SK-N-SH (cell line): Measurements from ENCODE around the gene SMARCC2. TPM values are rescaled to one million over a fixed set of nuclear protein-coding genes. Genes with fewer than 3 reads are reported as not detected.

Experiments
- CTCF ChIA-PET: fragments of 300-600, 350-600 bp; formaldehyde crosslinking; extraction: SDS; loops from one replicate; lab custom pipeline; 2021; lab: Yijun Ruan, JAX
- POLR2A ChIA-PET: fragments of 350-600 bp; sonication (Branson Sonifier 250); formaldehyde crosslinking; extraction: SDS; loops from one replicate; lab custom pipeline; 2020; ENCODE audit warnings: antibody characterized with exemption, inconsistent platforms; lab: Yijun Ruan, JAX
- DNase-seq: peaks from one replicate; pipeline ENCODE4 v3.0.0; 2012
- H2AFZ ChIP-seq: fragments of 200-600 bp; sonication (generic); 2 replicates; pipeline ENCODE4 v1.8.1; 2016; ENCODE audit warnings: antibody characterized with exemption, mild to moderate bottlenecking, low read depth
- H3F3A ChIP-seq: fragments of 200-600 bp; sonication (generic); replicated peaks from 2 replicates; pipeline ENCODE3; 2016; ENCODE audit warnings: antibody characterized with exemption, mild to moderate bottlenecking; ENCODE audit not compliant: insufficient read depth
- H3K27ac ChIP-seq, 2 experiments: fragments of 200-500 bp in 1 of 2; fragments of 200-600 bp in 1 of 2; sonication (Bioruptor generic) in 1 of 2; sonication (generic), shearing (Covaris generic) in 1 of 2; 2 replicates each; pipeline versions ENCODE4 v1.5.1 to v1.6.1; 2014 to 2016; ENCODE audit warnings: low read depth in 2 of 2, inconsistent platforms in 1 of 2, low read length in 1 of 2, mild to moderate bottlenecking in 1 of 2, mixed read lengths in 1 of 2
- H3K27me3 ChIP-seq: fragments of 200-600 bp; sonication (generic), shearing (Covaris generic); 2 replicates; pipeline ENCODE4 v1.6.1; 2016; ENCODE audit warnings: mixed run types; ENCODE audit not compliant: insufficient read depth
- H3K36me3 ChIP-seq, 2 experiments: fragments of 200-500 bp in 1 of 2; fragments of 200-600 bp in 1 of 2; sonication (Bioruptor generic) in 1 of 2; sonication (generic) in 1 of 2; replicated peaks in 1 of 2; 2 replicates each; pipeline versions ENCODE3 to v1.5.1; 2014 to 2016; ENCODE audit warnings: low read length in 1 of 2, mild to moderate bottlenecking in 1 of 2; ENCODE audit not compliant: insufficient read depth in 2 of 2, control insufficient read depth in 1 of 2
- H3K4me1 ChIP-seq, 2 experiments: fragments of 200-500 bp in 1 of 2; fragments of 200-600 bp in 1 of 2; sonication (Bioruptor generic) in 1 of 2; sonication (generic), shearing (Covaris generic) in 1 of 2; 2 replicates each; pipeline versions ENCODE4 v1.5.1 to v1.6.1; 2014 to 2016; ENCODE audit warnings: low read depth in 1 of 2, low read length in 1 of 2, mixed run types in 1 of 2; ENCODE audit not compliant: insufficient read depth in 2 of 2, control insufficient read depth in 1 of 2
- H3K4me2 ChIP-seq: fragments of 200-600 bp; sonication (generic), shearing (Covaris generic); 2 replicates; pipeline ENCODE4 v1.6.1; 2017; ENCODE audit warnings: mixed run types
- H3K4me3 ChIP-seq, 2 experiments: fragments of 200-500 bp in 1 of 2; fragments of 200-600 bp in 1 of 2; sonication (Bioruptor generic) in 1 of 2; sonication (generic), shearing (Covaris generic) in 1 of 2; 2 replicates each; pipeline versions ENCODE4 v1.5.1 to v1.8.1; 2014 to 2016; ENCODE audit warnings: low read depth in 2 of 2, inconsistent platforms in 1 of 2, low read length in 1 of 2, mild to moderate bottlenecking in 1 of 2, mixed read lengths in 1 of 2, moderate library complexity in 1 of 2
- H3K79me2 ChIP-seq: fragments of 200-600 bp; sonication (generic); 2 replicates; pipeline ENCODE4 v1.8.1; 2017; ENCODE audit warnings: mild to moderate bottlenecking; ENCODE audit not compliant: insufficient read depth
- H3K9ac ChIP-seq: fragments of 200-600 bp; sonication (generic); 2 replicates; pipeline ENCODE4 v1.6.1; 2017; ENCODE audit warnings: mixed run types
- H3K9me2 ChIP-seq: fragments of 200-600 bp; sonication (generic); 2 replicates; pipeline ENCODE4 v1.6.1; 2017; ENCODE audit warnings: mixed run types
- H3K9me3 ChIP-seq: fragments of 200-600 bp; sonication (generic); 2 replicates; pipeline ENCODE4 v1.6.1; 2017; ENCODE audit warnings: mixed run types, mild to moderate bottlenecking, moderate library complexity
- H4K20me1 ChIP-seq: fragments of 200-600 bp; sonication (generic); 2 replicates; pipeline ENCODE4 v1.6.1; 2017; ENCODE audit warnings: mild to moderate bottlenecking, mixed run types; ENCODE audit not compliant: insufficient read depth
- CHD2 ChIP-seq: fragments of 150-350 bp; IDR thresholded peaks from 2 replicates; pipeline ENCODE4 v1.6.1; 2018; ENCODE audit warnings: low read length; ENCODE audit not compliant: partially characterized antibody
- CTCF ChIP-seq: fragments of 200-600 bp; sonication (generic); IDR thresholded peaks from 2 replicates; pipeline ENCODE4 v1.6.1; 2017; ENCODE audit warnings: antibody characterized with exemption, mild to moderate bottlenecking, moderate library complexity
- ELF1 ChIP-seq: IDR thresholded peaks from 2 replicates; pipeline ENCODE4 v1.4.0; 2012
- EP300 ChIP-seq, 2 experiments: IDR thresholded peaks; 2 replicates each; pipeline versions ENCODE4 v1.4.0 to v1.6.1; 2012; ENCODE audit warnings: borderline replicate concordance in 1 of 2, low read depth in 1 of 2, low read length in 1 of 2
- EZH2phosphoT487 ChIP-seq: fragments of 200-600 bp; sonication (generic); IDR thresholded peaks from 2 replicates; pipeline ENCODE4 v1.6.1; 2017; ENCODE audit warnings: low read depth, mixed run types, mild to moderate bottlenecking, antibody characterized with exemption, moderate library complexity, borderline replicate concordance
- FOSL2 ChIP-seq: IDR thresholded peaks from 2 replicates; pipeline ENCODE4 v1.4.0; 2012; ENCODE audit warnings: low read depth, mild to moderate bottlenecking, moderate library complexity, borderline replicate concordance
- FOXJ3 ChIP-seq: sonication (generic); formaldehyde crosslinking; IDR thresholded peaks from 2 replicates; pipeline ENCODE4 v1.5.1; 2020; ENCODE audit warnings: mild to moderate bottlenecking, missing genetic modification reagents
- FOXM1 ChIP-seq: IDR thresholded peaks from 2 replicates; pipeline ENCODE4 v1.4.0; 2012; ENCODE audit warnings: low read depth, mild to moderate bottlenecking
- IRF3 ChIP-seq: fragments of 150-350 bp; IDR thresholded peaks from 2 replicates; pipeline ENCODE4 v1.6.1; 2016; ENCODE audit warnings: mild to moderate bottlenecking, low read depth, low read length
- MEF2A ChIP-seq: IDR thresholded peaks from 2 replicates; pipeline ENCODE4 v1.4.0; 2012; ENCODE audit warnings: low read depth, borderline replicate concordance
- MXI1 ChIP-seq: IDR thresholded peaks from 2 replicates; pipeline ENCODE4 v1.6.1; 2012; ENCODE audit warnings: mild to moderate bottlenecking, low read depth, low read length, improper control_type of control experiment
- NFIC ChIP-seq: IDR thresholded peaks from 2 replicates; pipeline ENCODE4 v1.4.0; 2012; ENCODE audit warnings: borderline replicate concordance
- PBX3 ChIP-seq: IDR thresholded peaks from 2 replicates; pipeline ENCODE4; 2012
- REST ChIP-seq: IDR thresholded peaks from 2 replicates; pipeline ENCODE4 v1.6.1; 2012; ENCODE audit warnings: mild to moderate bottlenecking, low read depth, low read length, moderate library complexity
- RFX5 ChIP-seq: IDR thresholded peaks from 2 replicates; pipeline ENCODE4 v1.6.1; 2012; ENCODE audit warnings: mild to moderate bottlenecking, improper control_type of control experiment, low read length
- RXRA ChIP-seq: IDR thresholded peaks from 2 replicates; pipeline ENCODE4 v1.4.0; 2012; ENCODE audit warnings: low read depth, mild to moderate bottlenecking, borderline replicate concordance
- TAF1 ChIP-seq: IDR thresholded peaks from 2 replicates; pipeline ENCODE4 v1.6.1; 2012; ENCODE audit warnings: low read depth, mild to moderate bottlenecking, low read length, moderate library complexity, borderline replicate concordance
- TEAD4 ChIP-seq: IDR thresholded peaks from 2 replicates; pipeline ENCODE4 v1.4.0; 2012; ENCODE audit warnings: mild to moderate bottlenecking, borderline replicate concordance; ENCODE audit not compliant: insufficient read depth
- USF1 ChIP-seq: IDR thresholded peaks from 2 replicates; pipeline ENCODE4 v1.4.0; 2012; ENCODE audit warnings: low read depth, borderline replicate concordance
- YY1 ChIP-seq: IDR thresholded peaks from 2 replicates; pipeline ENCODE4 v1.4.0; 2012; ENCODE audit warnings: low read depth, mild to moderate bottlenecking
- ZBTB33 ChIP-seq: IDR thresholded peaks from 2 replicates; pipeline ENCODE4 v1.4.0; 2012; ENCODE audit warnings: low read depth, borderline replicate concordance
- WGBS: methylation state at CpG from one replicate; pipeline ENCODE4 v1.1.6; 2017; ENCODE audit warnings: low lambda C conversion rate; 5-methylcytosine and 5-hydroxymethylcytosine counted together
- polyA plus RNA-seq, 3 experiments: library from polyadenylated mRNA; depleted of rRNA; stranded (reverse); fragments of >200 nt; gene quantifications; 2 replicates each; pipeline ENCODE4 v1.2.3, GENCODE V29; 2012

Gene SMARCC2
- polyA plus RNA-seq, 1 of the 3 experiments (the other 2 are of a cell fraction): 64.3 TPM

- Histone ChIP-seq H3K27me3 (no peaks in the 10 kb centered on the region), H3K79me2 (peaks cover 31% of the 10 kb centered on the region), H3F3A (peaks cover 23% of the 10 kb centered on the region), H2AFZ (peak within 1 kb of the TSS; percentile 75), H3K4me1 (peaks cover 21% of the 10 kb centered on the region in 2 experiments; a peak in 3 of 4 replicates), H3K4me2 (peak within 1 kb of the TSS; percentile 95), H3K9me2 (no peaks in the 10 kb centered on the region), H3K27ac (peak within 1 kb of the TSS; percentile 85 to 86), H3K9ac (peak within 1 kb of the TSS; percentile 82), H3K36me3 (peaks cover 6 to 9% of the 10 kb centered on the region in 2 experiments), H3K9me3 (no peaks in the 10 kb centered on the region), H3K4me3 (peak within 1 kb of the TSS; percentile 62 to 87), H4K20me1 (no peaks in the 10 kb centered on the region)
- ChIA-PET POLR2A (interaction anchor here (0.7 to 1.6 kb wide), 6 partner anchors 9 to 47 kb away, joined by 3 to 6 read pairs (median 4); partner anchors contain the start of genes ESYT1 and ZC3H10), CTCF (interaction anchor here (0.7 to 1.6 kb wide), 16 partner anchors 8 to 69 kb away, joined by 3 to 14 read pairs (median 4); partner anchors contain the start of genes ESYT1, RNF41, SMARCC2 and ZC3H10)
- peak; percentile 93 for DNase-seq
- WGBS: 1% methylated on average over 27 of the region's 37 CpGs
- peak; percentile 67; the same call in 1 of the 2 replicates for TF ChIP-seq FOSL2
- no peak; the same call in 1 of the 2 replicates for TF ChIP-seq REST
- TF ChIP-seq RFX5: no peak
- TF ChIP-seq MEF2A: no peak
- no peak; a peak in 1 of 4 replicates for TF ChIP-seq EP300 (IDR thresholded peaks at IDR 0.05; ENCODE audit: borderline replicate concordance in 1 of 2, low read depth in 1 of 2, low read length in 1 of 2)
- peak; percentile 72 for TF ChIP-seq YY1
- no peak for TF ChIP-seq IRF3
- no peak for TF ChIP-seq RXRA
- TF ChIP-seq USF1: peak; percentile 24; the same call in 1 of the 2 replicates
- peak; percentile 31; the same call in 1 of the 2 replicates for TF ChIP-seq PBX3
- no peak for TF ChIP-seq CTCF
- TF ChIP-seq EZH2phosphoT487: no peak
- no peak for TF ChIP-seq NFIC
- peak; percentile 88 for TF ChIP-seq CHD2
- TF ChIP-seq TAF1: peak; percentile 62; the same call in 1 of the 2 replicates
- peak; percentile 25; the same call in 1 of the 2 replicates for TF ChIP-seq ELF1
- TF ChIP-seq FOXM1: no peak
- TF ChIP-seq ZBTB33: peak; percentile 40; the same call in 1 of the 2 replicates
- no peak for TF ChIP-seq FOXJ3 (CRISPR knock-in tag)
- TF ChIP-seq MXI1: peak; percentile 57; the same call in 1 of the 2 replicates
- no peak for TF ChIP-seq TEAD4
Observed at GRCh38 chr12:56152132-56152755, 37.0 kb downstream of the SMARCC2 start, which contains the start of gene MYL6B. Gene MYL6B (plus strand): TSS chr12:56152587. CDS start chr12:56153919, 1,332 bp downstream.
